A673 (cell line): ENCODE results near the gene PTER.

Experiments used
- CTCF ChIP-seq: fragments of 300-800, 200-600 bp; sonication (generic); conservative IDR thresholded peaks from 2 replicates; pipeline ENCODE4 v1.5.1; 2017; ENCODE audit warnings: low read depth, mild to moderate bottlenecking, antibody characterized with exemption, low read length, moderate library complexity, mixed read lengths
- EZH2 ChIP-seq: fragments of 200-600 bp; sonication (generic); IDR thresholded peaks from 2 replicates; pipeline ENCODE4 v1.6.1; 2017; ENCODE audit warnings: borderline replicate concordance, low read depth, mild to moderate bottlenecking, mixed read lengths, antibody characterized with exemption, low read length; ENCODE audit not compliant: poor library complexity, severe bottlenecking

DNA sequence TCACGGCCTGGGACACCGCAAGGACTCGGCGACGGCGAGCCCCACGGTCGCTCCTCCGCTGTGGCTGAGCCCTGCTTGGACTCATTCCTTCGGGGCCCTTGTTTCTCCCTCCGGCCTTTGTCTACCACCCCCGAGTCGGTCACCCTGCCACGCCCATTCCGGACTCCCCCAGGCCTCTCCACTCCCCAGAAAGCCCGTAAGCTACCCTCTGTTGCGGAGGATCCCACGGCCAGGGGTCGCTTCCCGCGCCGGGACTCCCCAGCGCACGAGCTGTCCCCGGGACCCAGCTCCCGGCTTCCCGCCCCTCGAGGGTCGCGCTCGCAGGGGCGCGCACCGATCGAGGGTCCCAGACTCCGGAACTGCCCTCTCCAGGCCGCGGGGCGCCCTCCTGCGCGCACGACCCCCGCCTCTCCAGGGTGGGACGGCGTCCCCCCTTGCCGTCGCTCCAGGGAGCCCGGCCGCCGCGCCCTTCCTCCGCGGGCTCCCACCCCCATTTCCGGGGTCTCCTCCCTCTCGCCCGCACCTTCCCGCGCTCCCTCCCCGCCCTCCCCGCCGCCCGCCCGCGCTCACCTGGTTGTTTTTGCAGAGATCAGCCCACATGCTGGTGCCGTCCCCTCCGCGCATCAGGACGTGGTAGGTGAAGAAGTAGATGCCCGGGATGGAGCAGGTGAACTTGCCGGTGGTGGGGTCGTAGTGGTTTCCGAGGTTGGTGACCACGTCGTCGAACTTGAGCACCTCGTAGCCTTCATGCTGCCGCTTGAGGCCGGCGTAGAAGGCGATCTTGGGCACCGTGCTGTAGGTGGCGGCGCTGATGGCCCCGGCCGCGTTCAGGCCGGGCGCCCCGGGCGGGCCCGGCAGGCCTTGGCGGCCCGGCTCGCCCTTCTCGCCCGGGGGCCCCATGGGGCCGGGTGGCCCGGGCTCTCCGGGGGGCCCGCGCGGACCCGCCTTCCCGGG, 83.4 kb downstream of the PTER start:
- TF ChIP-seq CTCF, result no peak
- TF ChIP-seq EZH2, result peak; percentile 20
